Spleen (tissue), 11 donors: ENCODE data around the gene GIN1. TPM values are rescaled to one million over a fixed set of nuclear protein-coding genes. Genes with fewer than 3 reads are reported as not detected.

ENCODE experiments used
- DNase-seq: peaks from one replicate; pipeline ENCODE4 v3.0.0-alpha.2; 2020
- H3K27ac ChIP-seq, 8 donors: fragments of 200-600 bp; sonication (generic) in 7 of 8; 1 replicate in 4 of 8; 2 replicates in 4 of 8; pipeline versions ENCODE4 v1.5.0 to v1.8.0; 2016 to 2021; ENCODE audit warnings: inconsistent platforms in 4 of 8, mild to moderate bottlenecking in 4 of 8, moderate library complexity in 1 of 8
- H3K27me3 ChIP-seq, 7 donors: fragments of 200-600 bp; sonication (generic) in 6 of 7; replicated peaks in 1 of 7; 1 replicate in 4 of 7; 2 replicates in 3 of 7; pipeline versions ENCODE4 v1.5.0 to v1.8.0; 2016 to 2021; ENCODE audit warnings: inconsistent platforms in 3 of 7, mild to moderate bottlenecking in 1 of 7
- H3K36me3 ChIP-seq, 6 donors: fragments of 200-600 bp; sonication (generic) in 5 of 6; 1 replicate in 4 of 6; 2 replicates in 2 of 6; pipeline versions ENCODE4 v1.5.0 to v1.8.0; 2016 to 2021; ENCODE audit warnings: inconsistent platforms in 2 of 6
- H3K4me1 ChIP-seq, 6 donors: fragments of 200-600 bp; sonication (generic) in 5 of 6; 1 replicate in 3 of 6; 2 replicates in 3 of 6; pipeline versions ENCODE4 v1.5.0 to v1.8.0; 2016 to 2021; ENCODE audit warnings: inconsistent platforms in 3 of 6
- H3K4me3 ChIP-seq, 8 donors: fragments of 200-600 bp; sonication (generic) in 7 of 8; 1 replicate in 4 of 8; 2 replicates in 4 of 8; pipeline versions ENCODE4 v1.5.0 to v1.8.0; 2016 to 2021; ENCODE audit warnings: inconsistent platforms in 4 of 8, mild to moderate bottlenecking in 4 of 8, moderate library complexity in 2 of 8
- H3K9me3 ChIP-seq, 8 donors: fragments of 200-600 bp; sonication (generic) in 7 of 8; 1 replicate in 4 of 8; 2 replicates in 4 of 8; pipeline versions ENCODE4 v1.5.0 to v1.8.0; 2016 to 2021; ENCODE audit warnings: inconsistent platforms in 4 of 8
- CTCF ChIP-seq, 11 experiments: fragments of 200-600 bp in 7 of 11; fragments of 450-650 bp in 4 of 11; sonication (generic) in 4 of 11; IDR thresholded peaks in 8 of 11; conservative IDR thresholded peaks in 3 of 11; 1 replicate in 7 of 11; 2 replicates in 4 of 11; pipeline versions ENCODE4 v1.4.0 to v1.8.0; 2016 to 2021; ENCODE audit warnings: antibody characterized with exemption in 11 of 11, inconsistent platforms in 4 of 11, mild to moderate bottlenecking in 1 of 11
- POLR2A ChIP-seq, 3 donors: fragments of 450-650 bp; IDR thresholded peaks; one replicate each; pipeline ENCODE4 v1.5.1; 2017; ENCODE audit warnings: antibody characterized with exemption in 3 of 3, mild to moderate bottlenecking in 1 of 3
- POLR2AphosphoS5 ChIP-seq, 3 donors: sonication (generic); formaldehyde crosslinking; IDR thresholded peaks; one replicate each; pipeline ENCODE4 v1.5.1; 2017; ENCODE audit warnings: antibody characterized with exemption in 3 of 3
- WGBS, 5 donors: extraction: QIAGEN DNeasy Blood & Tissue Kit in 3 of 5; methylation state at CpG; one replicate each; pipeline versions ENCODE4 v1.1.5 to v1.1.7; 2013 to 2018; 5-methylcytosine and 5-hydroxymethylcytosine counted together
- intact Hi-C: fragments of 100-400 bp; cut with DNase I; formaldehyde crosslinking; loops from one replicate; pipeline ENCODE4 v1.15.0; 2023; ENCODE audit warnings: low total_unique reads
- polyA plus RNA-seq, 3 donors: library from polyadenylated mRNA; stranded (reverse); fragments of 200-250 nt; gene quantifications; one replicate each; pipeline ENCODE4 v1.2.1, GENCODE V29; 2013
- total RNA-seq, 7 donors: library from RNA; depleted of rRNA in 3 of 7; stranded (reverse); fragments of >200 nt in 3 of 7; fragmentation: NEBNext Ultra II Directional in 4 of 7; extraction: Animal tissue kit (Norgen Biotek cat#: 25700) in 4 of 7; gene quantifications; one replicate each; pipeline versions ENCODE4 v1.1.0 to v1.2.1, GENCODE V29; 2016 to 2021
- donor health status: healthy with polysubstance abuse.
- donor health status: DM: no; HTN: no; CAD: no; lungs with moderate emphysema.
- donor health status: DM: no; HTN: no; CAD: no.
- donor health status: Bipolar disorder and iron deficiency.
- donor health status: healthy.
- donor health status: DM: no; HTN: no; CAD: no.
- donor health status: DM: yes; HTN: yes; CAD: no.

The GIN1 gene
- total and polyA plus RNA-seq, 10 donors: 2.9 to 13.2 (median 8.1) TPM

DNA sequence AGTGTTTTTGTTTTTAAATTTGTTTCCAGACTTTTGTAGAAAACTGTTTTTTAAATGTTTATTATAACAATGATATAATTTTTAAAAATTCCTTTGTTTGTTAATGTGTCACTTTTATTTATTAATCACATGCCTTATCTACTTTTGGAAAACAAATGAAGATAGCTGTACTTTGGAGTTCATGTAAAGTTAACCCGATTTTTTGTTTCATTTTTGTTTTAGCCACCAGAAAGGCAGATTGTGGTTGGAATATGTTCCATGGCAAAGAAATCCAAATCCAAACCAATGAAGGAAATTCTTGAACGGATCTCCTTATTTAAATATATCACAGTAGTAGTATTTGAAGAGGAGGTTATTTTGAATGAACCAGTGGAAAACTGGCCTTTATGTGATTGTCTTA lies 13.3 kb upstream of the GIN1 start:
- Histone ChIP-seq H3K4me3 (no peak overlapping the region), H3K36me3 (peaks cover 0 to 57% (median 7%) of the 10 kb centered on the region in 6 donors), H3K27ac (no peak overlapping the region), H3K27me3 (no peaks in the 10 kb centered on the region), H3K9me3 (no peaks in the 10 kb centered on the region), H3K4me1 (peaks cover 0 to 34% (median 0%) of the 10 kb centered on the region in 6 donors)
- intact Hi-C loops: loop anchor here (10.0 kb wide), 1 partner anchor 548 kb away; no protein-coding TSS in a partner anchor
- DNase-seq: no peak
- 76 to 88% (median 78%) methylated on average over 2 of the region's 2 CpGs for WGBS, 5 donors
- TF ChIP-seq POLR2A (IDR thresholded peaks at IDR 0.05): no peak
- TF ChIP-seq CTCF (IDR thresholded peaks at IDR 0.05 in 8 of 11, conservative IDR thresholded peaks at IDR 0.05 in 3 of 11): no peak
- no peak for TF ChIP-seq POLR2AphosphoS5 (IDR thresholded peaks at IDR 0.05)

GRCh38 chr5:103132684-103133083 lies 12.7 kb upstream of the GIN1 start:
- H3K27ac ChIP-seq: no peak overlapping the region
- no peak for DNase-seq
- no peaks in the 10 kb centered on the region for H3K9me3 ChIP-seq
- WGBS, 5 donors: 80 to 88% (median 83%) methylated on average over 1 of the region's 1 CpG
- peaks cover 0 to 39% (median 0%) of the 10 kb centered on the region in 6 donors for H3K4me1 ChIP-seq
- TF ChIP-seq CTCF (IDR thresholded peaks at IDR 0.05 in 8 of 11, conservative IDR thresholded peaks at IDR 0.05 in 3 of 11): no peak
- TF ChIP-seq POLR2A (IDR thresholded peaks at IDR 0.05): no peak
- TF ChIP-seq POLR2AphosphoS5 (IDR thresholded peaks at IDR 0.05): no peak
- H3K4me3 ChIP-seq: no peak overlapping the region
- intact Hi-C loops: loop anchor here (10.0 kb wide), 1 partner anchor 548 kb away; no protein-coding TSS in a partner anchor
- no peaks in the 10 kb centered on the region for H3K27me3 ChIP-seq
- H3K36me3 ChIP-seq: peaks cover 0 to 51% (median 5%) of the 10 kb centered on the region in 6 donors

- Histone ChIP-seq H3K36me3 (peaks cover 0 to 19% (median 0%) of the 10 kb centered on the region in 6 donors), H3K9me3 (no peaks in the 10 kb centered on the region), H3K27ac (no peak overlapping the region), H3K4me3 (no peak overlapping the region), H3K4me1 (peaks cover 0 to 60% (median 9%) of the 10 kb centered on the region in 6 donors), H3K27me3 (no peaks in the 10 kb centered on the region)
- DNase-seq: no peak
- TF ChIP-seq CTCF (IDR thresholded peaks at IDR 0.05 in 8 of 11, conservative IDR thresholded peaks at IDR 0.05 in 3 of 11) (no peak), POLR2A (IDR thresholded peaks at IDR 0.05) (no peak), POLR2AphosphoS5 (IDR thresholded peaks at IDR 0.05) (no peak)
- intact Hi-C loops: no loop called here
Observed at GRCh38 chr5:103128202-103128601, 8.3 kb upstream of the GIN1 start.

DNA sequence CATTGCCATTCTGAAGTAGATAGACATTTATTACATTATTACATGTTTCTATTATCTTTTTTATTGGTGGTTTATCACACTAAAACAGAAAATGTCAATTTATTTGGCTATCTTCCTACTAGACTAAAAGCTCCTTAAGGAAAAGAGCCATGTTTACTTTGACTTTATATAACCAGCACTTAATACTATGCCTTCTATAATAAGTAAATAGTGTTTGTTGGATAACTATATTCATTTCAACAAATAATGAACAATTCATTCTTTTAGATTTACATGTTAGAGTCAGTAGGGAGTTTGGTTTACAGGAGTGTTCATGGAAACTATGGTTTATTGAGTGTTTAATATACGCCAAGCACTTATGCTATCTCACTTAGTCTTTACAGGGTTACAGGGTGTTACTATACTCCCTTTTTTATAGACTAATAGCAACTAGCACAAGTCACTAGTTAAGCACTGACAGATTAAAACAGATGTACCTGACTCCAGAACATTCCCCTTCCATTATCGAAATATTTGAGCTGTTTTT lies 7.4 kb upstream of the GIN1 start:
- Histone ChIP-seq H3K9me3 (no peaks in the 10 kb centered on the region), H3K36me3 (peaks cover 0 to 19% (median 0%) of the 10 kb centered on the region in 6 donors), H3K27me3 (no peaks in the 10 kb centered on the region), H3K4me1 (peaks cover 3 to 60% (median 15%) of the 10 kb centered on the region in 6 donors), H3K27ac (no peak overlapping the region), H3K4me3 (no peak overlapping the region)
- TF ChIP-seq POLR2A (IDR thresholded peaks at IDR 0.05): no peak
- no peak for TF ChIP-seq POLR2AphosphoS5 (IDR thresholded peaks at IDR 0.05)
- TF ChIP-seq CTCF (IDR thresholded peaks at IDR 0.05 in 8 of 11, conservative IDR thresholded peaks at IDR 0.05 in 3 of 11): no peak
- DNase-seq: no peak
- 94 to 99% (median 96%) methylated on average over 2 of the region's 2 CpGs for WGBS, 5 donors
- intact Hi-C loops: no loop called here
